ENCODE measurements around the gene DNAJC9.

DNA sequence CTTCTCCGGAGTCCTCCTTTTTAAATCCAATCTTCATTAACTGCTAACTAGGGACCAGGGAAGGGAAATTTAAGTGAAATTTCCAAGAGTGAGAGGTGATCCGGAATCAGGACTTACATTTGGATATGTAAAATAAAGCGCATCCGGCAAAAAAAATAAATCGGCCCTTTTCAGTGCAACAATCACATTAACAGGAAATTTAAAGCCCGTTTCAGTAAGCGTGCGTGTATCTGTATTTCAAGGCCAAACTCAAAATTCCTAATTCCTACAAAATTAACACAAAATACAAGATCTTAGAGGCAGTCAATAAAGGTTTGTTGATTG, 771 bp downstream of the DNAJC9 start:
- TF ChIP-seq BHLHE40 (IDR thresholded peaks at IDR 0.05; ENCODE audit: low read depth, low read length) (no peak), ZFP36 (IDR thresholded peaks at IDR 0.05; ENCODE audit: borderline replicate concordance, partially characterized antibody) (no peak), CEBPB (IDR thresholded peaks at IDR 0.05) (no peak), SMC3 (IDR thresholded peaks at IDR 0.05) (no peak), RAD21 (conservative IDR thresholded peaks at IDR 0.05 in 1 of 2, IDR thresholded peaks at IDR 0.05 in 1 of 2) (no peak), EP300 (IDR thresholded peaks at IDR 0.05) (no peak), KDM5A (IDR thresholded peaks at IDR 0.05) (no peak), EHMT2 (IDR thresholded peaks at IDR 0.05; ENCODE audit: low read depth) (no peak), HOXA7 (CRISPR knock-in tag; IDR thresholded peaks at IDR 0.05) (no peak)
- TF ChIP-seq, protein P1, sequence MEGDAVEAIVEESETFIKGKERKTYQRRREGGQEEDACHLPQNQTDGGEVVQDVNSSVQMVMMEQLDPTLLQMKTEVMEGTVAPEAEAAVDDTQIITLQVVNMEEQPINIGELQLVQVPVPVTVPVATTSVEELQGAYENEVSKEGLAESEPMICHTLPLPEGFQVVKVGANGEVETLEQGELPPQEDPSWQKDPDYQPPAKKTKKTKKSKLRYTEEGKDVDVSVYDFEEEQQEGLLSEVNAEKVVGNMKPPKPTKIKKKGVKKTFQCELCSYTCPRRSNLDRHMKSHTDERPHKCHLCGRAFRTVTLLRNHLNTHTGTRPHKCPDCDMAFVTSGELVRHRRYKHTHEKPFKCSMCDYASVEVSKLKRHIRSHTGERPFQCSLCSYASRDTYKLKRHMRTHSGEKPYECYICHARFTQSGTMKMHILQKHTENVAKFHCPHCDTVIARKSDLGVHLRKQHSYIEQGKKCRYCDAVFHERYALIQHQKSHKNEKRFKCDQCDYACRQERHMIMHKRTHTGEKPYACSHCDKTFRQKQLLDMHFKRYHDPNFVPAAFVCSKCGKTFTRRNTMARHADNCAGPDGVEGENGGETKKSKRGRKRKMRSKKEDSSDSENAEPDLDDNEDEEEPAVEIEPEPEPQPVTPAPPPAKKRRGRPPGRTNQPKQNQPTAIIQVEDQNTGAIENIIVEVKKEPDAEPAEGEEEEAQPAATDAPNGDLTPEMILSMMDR (IDR thresholded peaks at IDR 0.05): no peak
- TF ChIP-seq, protein P2, sequence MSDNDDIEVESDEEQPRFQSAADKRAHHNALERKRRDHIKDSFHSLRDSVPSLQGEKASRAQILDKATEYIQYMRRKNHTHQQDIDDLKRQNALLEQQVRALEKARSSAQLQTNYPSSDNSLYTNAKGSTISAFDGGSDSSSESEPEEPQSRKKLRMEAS (IDR thresholded peaks at IDR 0.05): no peak
- TF ChIP-seq, protein P3, sequence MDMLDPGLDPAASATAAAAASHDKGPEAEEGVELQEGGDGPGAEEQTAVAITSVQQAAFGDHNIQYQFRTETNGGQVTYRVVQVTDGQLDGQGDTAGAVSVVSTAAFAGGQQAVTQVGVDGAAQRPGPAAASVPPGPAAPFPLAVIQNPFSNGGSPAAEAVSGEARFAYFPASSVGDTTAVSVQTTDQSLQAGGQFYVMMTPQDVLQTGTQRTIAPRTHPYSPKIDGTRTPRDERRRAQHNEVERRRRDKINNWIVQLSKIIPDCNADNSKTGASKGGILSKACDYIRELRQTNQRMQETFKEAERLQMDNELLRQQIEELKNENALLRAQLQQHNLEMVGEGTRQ (IDR thresholded peaks at IDR 0.05): no peak
- TF ChIP-seq, protein P4, sequence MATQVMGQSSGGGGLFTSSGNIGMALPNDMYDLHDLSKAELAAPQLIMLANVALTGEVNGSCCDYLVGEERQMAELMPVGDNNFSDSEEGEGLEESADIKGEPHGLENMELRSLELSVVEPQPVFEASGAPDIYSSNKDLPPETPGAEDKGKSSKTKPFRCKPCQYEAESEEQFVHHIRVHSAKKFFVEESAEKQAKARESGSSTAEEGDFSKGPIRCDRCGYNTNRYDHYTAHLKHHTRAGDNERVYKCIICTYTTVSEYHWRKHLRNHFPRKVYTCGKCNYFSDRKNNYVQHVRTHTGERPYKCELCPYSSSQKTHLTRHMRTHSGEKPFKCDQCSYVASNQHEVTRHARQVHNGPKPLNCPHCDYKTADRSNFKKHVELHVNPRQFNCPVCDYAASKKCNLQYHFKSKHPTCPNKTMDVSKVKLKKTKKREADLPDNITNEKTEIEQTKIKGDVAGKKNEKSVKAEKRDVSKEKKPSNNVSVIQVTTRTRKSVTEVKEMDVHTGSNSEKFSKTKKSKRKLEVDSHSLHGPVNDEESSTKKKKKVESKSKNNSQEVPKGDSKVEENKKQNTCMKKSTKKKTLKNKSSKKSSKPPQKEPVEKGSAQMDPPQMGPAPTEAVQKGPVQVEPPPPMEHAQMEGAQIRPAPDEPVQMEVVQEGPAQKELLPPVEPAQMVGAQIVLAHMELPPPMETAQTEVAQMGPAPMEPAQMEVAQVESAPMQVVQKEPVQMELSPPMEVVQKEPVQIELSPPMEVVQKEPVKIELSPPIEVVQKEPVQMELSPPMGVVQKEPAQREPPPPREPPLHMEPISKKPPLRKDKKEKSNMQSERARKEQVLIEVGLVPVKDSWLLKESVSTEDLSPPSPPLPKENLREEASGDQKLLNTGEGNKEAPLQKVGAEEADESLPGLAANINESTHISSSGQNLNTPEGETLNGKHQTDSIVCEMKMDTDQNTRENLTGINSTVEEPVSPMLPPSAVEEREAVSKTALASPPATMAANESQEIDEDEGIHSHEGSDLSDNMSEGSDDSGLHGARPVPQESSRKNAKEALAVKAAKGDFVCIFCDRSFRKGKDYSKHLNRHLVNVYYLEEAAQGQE (IDR thresholded peaks at IDR 0.05): no peak

Data from A549 (cell line).